ENCODE data around the gene ADGRA3.

GRCh38 chr4:22384154-22384553, 131.7 kb downstream of the ADGRA3 start:
- TF ChIP-seq CTCF (IDR thresholded peaks at IDR 0.05) (no peak), POLR2A (IDR thresholded peaks at IDR 0.05) (no peak), POLR2AphosphoS5 (IDR thresholded peaks at IDR 0.05) (no peak)
